GM23338 (cell line): ENCODE data around the gene ELOVL2.

Experiments used
- CREB1 ChIP-seq: fragments of 250-450 bp; sonication (Bioruptor Pico); IDR thresholded peaks from 2 replicates; pipeline ENCODE4 v1.5.0; 2020; ENCODE audit warnings: low read depth, mild to moderate bottlenecking, moderate library complexity
- CTCF ChIP-seq, 2 experiments: fragments of 200-600 bp in 1 of 2; sonication (generic) in 1 of 2; conservative IDR thresholded peaks; 2 replicates each; pipeline versions ENCODE4 v1.5.1 to v1.6.1; 2016 to 2017; ENCODE audit warnings: antibody characterized with exemption in 2 of 2, low read depth in 2 of 2, mild to moderate bottlenecking in 2 of 2, moderate library complexity in 1 of 2
- EZH2 ChIP-seq: fragments of 200-600 bp; sonication (generic); IDR thresholded peaks from one replicate; pipeline ENCODE4 v1.8.0; 2017; ENCODE audit warnings: antibody characterized with exemption, mild to moderate bottlenecking, low read depth; ENCODE audit not compliant: unreplicated experiment
- JUNB ChIP-seq: IDR thresholded peaks from one replicate; pipeline ENCODE4 v1.6.1; 2016; ENCODE audit warnings: antibody characterized with exemption; ENCODE audit not compliant: unreplicated experiment
- POLR2AphosphoS5 ChIP-seq: IDR thresholded peaks from 2 replicates; pipeline ENCODE4 v1.6.1; 2016; ENCODE audit warnings: antibody characterized with exemption, low read depth
- REST ChIP-seq: IDR thresholded peaks from one replicate; pipeline ENCODE4 v1.6.1; 2018; ENCODE audit warnings: antibody characterized with exemption; ENCODE audit not compliant: unreplicated experiment
- STAT1 ChIP-seq: IDR thresholded peaks from one replicate; pipeline ENCODE4 v1.6.1; 2016; ENCODE audit warnings: antibody characterized with exemption; ENCODE audit not compliant: unreplicated experiment
- ZNF462 ChIP-seq: fragments of 250-450 bp; sonication (Bioruptor Pico); IDR thresholded peaks from 2 replicates; pipeline ENCODE4 v1.5.0; 2020; ENCODE audit warnings: mild to moderate bottlenecking, moderate library complexity

- TF ChIP-seq CTCF (conservative IDR thresholded peaks at IDR 0.05; ENCODE audit: low read depth in 2 of 2), result no peak
- no peak for TF ChIP-seq POLR2AphosphoS5
- TF ChIP-seq EZH2, result no peak
- no peak for TF ChIP-seq CREB1
- no peak for TF ChIP-seq REST
- no peak for TF ChIP-seq ZNF462 (CRISPR knock-in tag)
- no peak for TF ChIP-seq STAT1
- TF ChIP-seq JUNB, result no peak
These were observed 15.1 kb downstream of the ELOVL2 start for GRCh38 chr6:11028959-11029358.
